ENCODE data around the gene SLC26A6. TPM values are rescaled to one million over a fixed set of nuclear protein-coding genes. Genes with fewer than 3 reads are reported as not detected.

Gene SLC26A6
- total RNA-seq, 5 donors from 2014 or later (not counting 1 experiment from before 2014, with no cell fraction given), result 16.2 to 36.4 (median 29.2) TPM

GRCh38 chr3:48630407-48630806 lies 4.9 kb downstream of the SLC26A6 start:
- Histone ChIP-seq H3K36me3 (ENCODE audit: control insufficient read depth in 2 of 2, extremely low read depth in 1 of 2, insufficient read depth in 1 of 2, low read length in 1 of 2) (peaks cover 16 to 31% of the 10 kb centered on the region in 2 donors), H3K4me3 (ENCODE audit: control insufficient read depth in 1 of 2, extremely low read depth in 1 of 2, low read length in 1 of 2) (no peak overlapping the region), H3K9me3 (no peaks in the 10 kb centered on the region), H3K27ac (ENCODE audit: low read length) (no peak overlapping the region), H3K4me1 (ENCODE audit: control insufficient read depth in 1 of 2, extremely low read depth in 1 of 2, insufficient read depth in 2 of 2, low read length in 2 of 2) (peaks cover 4 to 21% of the 10 kb centered on the region in 2 experiments), H3K27me3 (replicated peaks in 1 of 2; ENCODE audit: control insufficient read depth in 2 of 2, extremely low read depth in 1 of 2, insufficient read depth in 2 of 2, low read length in 1 of 2) (peaks cover 0 to 3% of the 10 kb centered on the region in 2 experiments)
- ATAC-seq (replicated peaks in 1 of 4), result no peak
- Mint-ChIP-seq H3K4me1 (peaks cover 10 to 16% (median 14%) of the 10 kb centered on the region in 3 donors), H3K27ac (no peak overlapping the region), H3K4me3 (no peak overlapping the region), H3K9me3 (no peaks in the 10 kb centered on the region), H3K36me3 (peaks cover 36% of the 10 kb centered on the region), H3K27me3 (no peaks in the 10 kb centered on the region)
- no peak for DNase-seq
- CTCF ChIA-PET, result no interaction called here
- 100% methylated on average over 5 of the region's 8 CpGs for WGBS (ENCODE audit: insufficient coverage)
- POLR2A ChIA-PET, result no interaction called here

GRCh38 chr3:48629894-48630293 lies 5.4 kb downstream of the SLC26A6 start:
- Mint-ChIP-seq H3K27me3 (no peaks in the 10 kb centered on the region), H3K27ac (no peak overlapping the region), H3K4me1 (peaks cover 12 to 17% (median 16%) of the 10 kb centered on the region in 3 donors), H3K4me3 (no peak overlapping the region), H3K9me3 (no peaks in the 10 kb centered on the region), H3K36me3 (peaks cover 36% of the 10 kb centered on the region)
- Histone ChIP-seq H3K27ac (ENCODE audit: low read length) (no peak overlapping the region), H3K36me3 (ENCODE audit: control insufficient read depth in 2 of 2, extremely low read depth in 1 of 2, insufficient read depth in 1 of 2, low read length in 1 of 2) (peaks cover 18 to 31% of the 10 kb centered on the region in 2 donors), H3K27me3 (replicated peaks in 1 of 2; ENCODE audit: control insufficient read depth in 2 of 2, extremely low read depth in 1 of 2, insufficient read depth in 2 of 2, low read length in 1 of 2) (peaks cover 0 to 3% of the 10 kb centered on the region in 2 experiments), H3K4me1 (ENCODE audit: control insufficient read depth in 1 of 2, extremely low read depth in 1 of 2, insufficient read depth in 2 of 2, low read length in 2 of 2) (peaks cover 4 to 18% of the 10 kb centered on the region in 2 experiments), H3K4me3 (ENCODE audit: control insufficient read depth in 1 of 2, extremely low read depth in 1 of 2, low read length in 1 of 2) (no peak overlapping the region), H3K9me3 (no peaks in the 10 kb centered on the region)
- ATAC-seq (replicated peaks in 1 of 4), result no peak
- DNase-seq, result no peak
- WGBS (ENCODE audit: insufficient coverage), result 97% methylated on average over 10 of the region's 12 CpGs
- ChIA-PET CTCF (interaction anchor here in 1 of 2 donors (0.6 kb wide), 1 partner anchor 8 kb away, joined by 4 read pairs; no protein-coding TSS in a partner anchor), POLR2A (no interaction called here)

- Mint-ChIP-seq H3K4me1 (peaks cover 15 to 17% (median 16%) of the 10 kb centered on the region in 3 donors), H3K27ac (no peak overlapping the region), H3K27me3 (no peaks in the 10 kb centered on the region), H3K36me3 (peaks cover 36% of the 10 kb centered on the region), H3K9me3 (no peaks in the 10 kb centered on the region), H3K4me3 (no peak overlapping the region)
- WGBS (ENCODE audit: insufficient coverage), result 96% methylated on average over 7 of the region's 13 CpGs
- Histone ChIP-seq H3K9me3 (no peaks in the 10 kb centered on the region), H3K27ac (ENCODE audit: low read length) (no peak overlapping the region), H3K27me3 (replicated peaks in 1 of 2; ENCODE audit: control insufficient read depth in 2 of 2, extremely low read depth in 1 of 2, insufficient read depth in 2 of 2, low read length in 1 of 2) (no peaks in the 10 kb centered on the region), H3K4me1 (ENCODE audit: control insufficient read depth in 1 of 2, extremely low read depth in 1 of 2, insufficient read depth in 2 of 2, low read length in 2 of 2) (peaks cover 0 to 10% of the 10 kb centered on the region in 2 experiments), H3K36me3 (ENCODE audit: control insufficient read depth in 2 of 2, extremely low read depth in 1 of 2, insufficient read depth in 1 of 2, low read length in 1 of 2) (peaks cover 18 to 31% of the 10 kb centered on the region in 2 donors), H3K4me3 (ENCODE audit: control insufficient read depth in 1 of 2, extremely low read depth in 1 of 2, low read length in 1 of 2) (no peak overlapping the region)
- ChIA-PET POLR2A (no interaction called here), CTCF (no interaction called here)
- ATAC-seq (replicated peaks in 1 of 4) (no peak), DNase-seq (no peak)
Measured at GRCh38 chr3:48628277-48629017, 6.8 kb downstream of the SLC26A6 start.

DNA sequence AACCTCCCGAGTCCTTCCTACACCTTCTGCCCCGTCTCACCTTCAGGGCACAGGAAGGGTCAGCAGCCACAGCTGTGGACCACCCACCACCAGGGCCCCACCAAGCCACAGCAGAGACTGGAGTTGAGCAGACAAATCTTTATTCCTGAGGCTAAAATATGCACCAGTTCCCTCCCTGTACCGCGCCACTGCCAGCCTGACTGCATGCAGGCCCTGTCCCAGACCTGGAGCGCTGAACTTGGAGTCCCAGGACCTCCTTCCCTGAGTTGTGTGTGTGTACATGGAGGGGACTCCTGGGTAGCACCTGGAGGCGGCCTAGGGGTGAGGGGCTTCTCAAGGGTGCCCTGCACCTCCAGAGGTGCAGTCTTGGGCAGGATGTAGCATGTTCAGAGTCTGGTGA lies 9.7 kb downstream of the SLC26A6 start:
- WGBS (ENCODE audit: insufficient coverage), result 96% methylated on average over 4 of the region's 6 CpGs
- Mint-ChIP-seq H3K27me3 (no peaks in the 10 kb centered on the region), H3K27ac (no peak overlapping the region), H3K4me3 (no peak overlapping the region), H3K9me3 (no peaks in the 10 kb centered on the region), H3K36me3 (peaks cover 33% of the 10 kb centered on the region), H3K4me1 (peaks cover 11 to 16% (median 14%) of the 10 kb centered on the region in 3 donors)
- no peaks in the 10 kb centered on the region for H3K9me3 ChIP-seq
- ChIA-PET CTCF (no interaction called here), POLR2A (no interaction called here)
- H3K4me3 ChIP-seq (ENCODE audit: control insufficient read depth in 1 of 2, extremely low read depth in 1 of 2, low read length in 1 of 2), result no peak overlapping the region
- no peaks in the 10 kb centered on the region for H3K27me3 ChIP-seq (replicated peaks in 1 of 2; ENCODE audit: control insufficient read depth in 2 of 2, extremely low read depth in 1 of 2, insufficient read depth in 2 of 2, low read length in 1 of 2)
- H3K36me3 ChIP-seq (ENCODE audit: control insufficient read depth in 2 of 2, extremely low read depth in 1 of 2, insufficient read depth in 1 of 2, low read length in 1 of 2), result peaks cover 17 to 22% of the 10 kb centered on the region in 2 donors
- no peak overlapping the region for H3K27ac ChIP-seq (ENCODE audit: low read length)
- ATAC-seq (replicated peaks in 1 of 4), result no peak
- no peak for DNase-seq
- peaks cover 0 to 6% of the 10 kb centered on the region in 2 experiments for H3K4me1 ChIP-seq (ENCODE audit: control insufficient read depth in 1 of 2, extremely low read depth in 1 of 2, insufficient read depth in 2 of 2, low read length in 2 of 2)

DNA sequence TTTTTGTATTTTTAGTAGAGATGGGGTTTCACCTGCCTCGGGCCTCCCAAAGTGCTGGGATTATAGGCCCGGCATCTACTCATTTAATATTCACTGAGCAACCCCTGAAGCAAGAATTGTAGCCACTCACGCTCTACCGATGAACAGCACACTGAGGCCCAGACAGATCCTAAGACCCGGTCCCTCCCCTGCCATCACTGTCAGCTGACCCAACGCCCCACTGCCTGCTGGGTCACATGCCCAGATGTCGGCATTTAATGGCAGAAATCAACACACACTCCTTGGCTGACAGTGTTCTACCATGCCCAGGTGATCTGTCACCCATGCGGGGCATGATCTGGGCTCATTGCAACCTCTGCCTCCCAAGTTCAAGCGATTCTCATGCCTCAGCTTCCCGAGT lies 10.5 kb downstream of the SLC26A6 start:
- Mint-ChIP-seq H3K27ac (no peak overlapping the region), H3K4me3 (no peak overlapping the region), H3K9me3 (no peaks in the 10 kb centered on the region), H3K27me3 (no peaks in the 10 kb centered on the region), H3K36me3 (peaks cover 29% of the 10 kb centered on the region), H3K4me1 (peaks cover 11 to 16% (median 14%) of the 10 kb centered on the region in 3 donors)
- no peak overlapping the region for H3K4me3 ChIP-seq (ENCODE audit: control insufficient read depth in 1 of 2, extremely low read depth in 1 of 2, low read length in 1 of 2)
- ATAC-seq (replicated peaks in 1 of 4), result no peak
- 95% methylated on average over 8 of the region's 10 CpGs for WGBS (ENCODE audit: insufficient coverage)
- POLR2A ChIA-PET, result no interaction called here
- peaks cover 0 to 6% of the 10 kb centered on the region in 2 experiments for H3K4me1 ChIP-seq (ENCODE audit: control insufficient read depth in 1 of 2, extremely low read depth in 1 of 2, insufficient read depth in 2 of 2, low read length in 2 of 2)
- CTCF ChIA-PET, result interaction anchor here (0.5 to 0.6 kb wide), 2 partner anchors 118 to 174 kb away, joined by 3 to 6 read pairs; no protein-coding TSS in a partner anchor
- H3K36me3 ChIP-seq (ENCODE audit: control insufficient read depth in 2 of 2, extremely low read depth in 1 of 2, insufficient read depth in 1 of 2, low read length in 1 of 2), result peaks cover 16 to 17% of the 10 kb centered on the region in 2 donors
- no peak overlapping the region for H3K27ac ChIP-seq (ENCODE audit: low read length)
- no peak for DNase-seq
- no peaks in the 10 kb centered on the region for H3K9me3 ChIP-seq
- peaks cover 0 to under 1% of the 10 kb centered on the region in 2 experiments for H3K27me3 ChIP-seq (replicated peaks in 1 of 2; ENCODE audit: control insufficient read depth in 2 of 2, extremely low read depth in 1 of 2, insufficient read depth in 2 of 2, low read length in 1 of 2)

- H3K36me3 Mint-ChIP-seq, result peaks cover 23% of the 10 kb centered on the region
- Histone ChIP-seq H3K27me3 (replicated peaks in 1 of 2; ENCODE audit: control insufficient read depth in 2 of 2, extremely low read depth in 1 of 2, insufficient read depth in 2 of 2, low read length in 1 of 2) (peaks cover 0 to 3% of the 10 kb centered on the region in 2 experiments), H3K36me3 (ENCODE audit: control insufficient read depth in 2 of 2, extremely low read depth in 1 of 2, insufficient read depth in 1 of 2, low read length in 1 of 2) (peaks cover 13 to 16% of the 10 kb centered on the region in 2 donors), H3K9me3 (no peaks in the 10 kb centered on the region), H3K4me1 (ENCODE audit: control insufficient read depth in 1 of 2, extremely low read depth in 1 of 2, insufficient read depth in 2 of 2, low read length in 2 of 2) (peaks cover 0 to 6% of the 10 kb centered on the region in 2 experiments), H3K27ac (ENCODE audit: low read length) (no peak overlapping the region), H3K4me3 (ENCODE audit: control insufficient read depth in 1 of 2, extremely low read depth in 1 of 2, low read length in 1 of 2) (no peak overlapping the region)
- H3K4me3 Mint-ChIP-seq, result no peak overlapping the region
- H3K27me3 Mint-ChIP-seq, result no peaks in the 10 kb centered on the region
- POLR2A ChIA-PET, result interaction anchor here in 1 of 2 donors (0.6 kb wide), 1 partner anchor 364 kb away, joined by 5 read pairs; no protein-coding TSS in a partner anchor
- H3K9me3 Mint-ChIP-seq, result no peaks in the 10 kb centered on the region
- ATAC-seq (replicated peaks in 1 of 4), result no peak
- no peak overlapping the region for H3K27ac Mint-ChIP-seq
- 75% methylated on average over 4 of the region's 6 CpGs for WGBS (ENCODE audit: insufficient coverage)
- CTCF ChIA-PET, result interaction anchor here (0.5 to 0.6 kb wide), 3 partner anchors 60 to 175 kb away, joined by 3 to 6 read pairs (median 3); no protein-coding TSS in a partner anchor
- no peak for DNase-seq
- peaks cover 11 to 16% (median 14%) of the 10 kb centered on the region in 3 donors for H3K4me1 Mint-ChIP-seq
Measured at GRCh38 chr3:48623851-48624547, 11.3 kb downstream of the SLC26A6 start.

Measured in T-cell (primary cell).